ENCODE measurements around the gene SAMD1. TPM values are rescaled to one million over a fixed set of nuclear protein-coding genes. Genes with fewer than 3 reads are reported as not detected.
A peak's percentile ranks its signal among the peaks of the same experiment; 100 is the strongest.

Gene SAMD1
- total RNA-seq, 1 donor: 40.4 TPM

- no peak for TF ChIP-seq CTCF (IDR thresholded peaks at IDR 0.05; ENCODE audit: insufficient read depth, low read length)
- no peak overlapping the region for H3K4me3 ChIP-seq (ENCODE audit: low read depth, low read length)
- no peak for DNase-seq (ENCODE audit: low read depth)
Measured at GRCh38 chr19:14114439-14114838, 23.9 kb upstream of the SAMD1 start.

GRCh38 chr19:14113762-14114414, 23.3 kb upstream of the SAMD1 start:
- DNase-seq (ENCODE audit: low read depth): no peak
- TF ChIP-seq CTCF (IDR thresholded peaks at IDR 0.05; ENCODE audit: insufficient read depth, low read length): peak; percentile 21
- no peak overlapping the region for H3K4me3 ChIP-seq (ENCODE audit: low read depth, low read length)

GRCh38 chr19:14112809-14113385, 22.3 kb upstream of the SAMD1 start:
- no peak for TF ChIP-seq CTCF (IDR thresholded peaks at IDR 0.05; ENCODE audit: insufficient read depth, low read length)
- peak; percentile 36 for DNase-seq (ENCODE audit: low read depth)
- H3K4me3 ChIP-seq (ENCODE audit: low read depth, low read length): peak overlapping the region; percentile 33

GRCh38 chr19:14112051-14112808, 21.7 kb upstream of the SAMD1 start:
- TF ChIP-seq CTCF (IDR thresholded peaks at IDR 0.05; ENCODE audit: insufficient read depth, low read length): no peak
- H3K4me3 ChIP-seq (ENCODE audit: low read depth, low read length): peak overlapping the region; percentile 39
- peak; percentile 39 for DNase-seq (ENCODE audit: low read depth)

GRCh38 chr19:14111486-14111885, 20.9 kb upstream of the SAMD1 start:
- DNase-seq (ENCODE audit: low read depth): no peak
- no peak for TF ChIP-seq CTCF (IDR thresholded peaks at IDR 0.05; ENCODE audit: insufficient read depth, low read length)
- no peak overlapping the region for H3K4me3 ChIP-seq (ENCODE audit: low read depth, low read length)

GRCh38 chr19:14110650-14111049, 20.1 kb upstream of the SAMD1 start:
- no peak overlapping the region for H3K4me3 ChIP-seq (ENCODE audit: low read depth, low read length)
- TF ChIP-seq CTCF (IDR thresholded peaks at IDR 0.05; ENCODE audit: insufficient read depth, low read length): no peak
- DNase-seq (ENCODE audit: low read depth): no peak
